HG03060 (cell line): ENCODE measurements around the gene TEX38.
"Not testable (repeated sequence)": the region's sequence is repeated elsewhere in the genome, so short reads cannot be mapped to it uniquely, and the experiment has no call there.

Source experiments
- ATAC-seq: cut with Tn5 transposase; IDR thresholded peaks from one replicate; pipeline ENCODE4 v1.9.1; 2021; ENCODE audit warnings: low read depth, moderate number of reproducible peaks; ENCODE audit not compliant: unreplicated experiment

TEX38 gene

DNA sequence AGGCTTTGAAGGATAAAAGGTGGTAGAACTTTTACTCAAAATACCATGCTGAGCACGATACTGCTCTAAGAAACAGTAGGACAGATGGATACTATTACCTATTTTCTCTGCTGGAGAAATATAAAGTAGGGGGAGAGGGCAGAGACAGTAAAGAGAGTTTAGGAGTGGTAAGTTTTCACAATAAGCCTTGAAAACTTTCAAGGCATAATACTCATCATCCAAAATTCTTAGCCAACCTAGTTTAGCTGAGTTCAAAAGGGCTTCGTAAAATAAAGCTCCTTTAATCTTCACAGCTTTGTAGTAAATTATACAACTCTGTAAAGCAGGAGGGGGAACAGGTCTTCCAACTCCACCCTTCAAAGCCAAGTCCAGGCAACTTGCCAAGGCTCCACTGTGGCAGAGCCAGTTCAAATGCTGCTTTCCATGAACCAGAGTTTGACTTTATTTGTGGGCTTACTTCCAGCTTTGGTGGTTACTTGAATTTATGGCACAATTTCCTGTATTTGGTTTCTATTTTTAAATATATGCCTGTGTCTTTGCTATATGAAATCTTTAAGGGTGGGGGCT, 15.5 kb downstream of the TEX38 start:
- no peak for ATAC-seq

DNA sequence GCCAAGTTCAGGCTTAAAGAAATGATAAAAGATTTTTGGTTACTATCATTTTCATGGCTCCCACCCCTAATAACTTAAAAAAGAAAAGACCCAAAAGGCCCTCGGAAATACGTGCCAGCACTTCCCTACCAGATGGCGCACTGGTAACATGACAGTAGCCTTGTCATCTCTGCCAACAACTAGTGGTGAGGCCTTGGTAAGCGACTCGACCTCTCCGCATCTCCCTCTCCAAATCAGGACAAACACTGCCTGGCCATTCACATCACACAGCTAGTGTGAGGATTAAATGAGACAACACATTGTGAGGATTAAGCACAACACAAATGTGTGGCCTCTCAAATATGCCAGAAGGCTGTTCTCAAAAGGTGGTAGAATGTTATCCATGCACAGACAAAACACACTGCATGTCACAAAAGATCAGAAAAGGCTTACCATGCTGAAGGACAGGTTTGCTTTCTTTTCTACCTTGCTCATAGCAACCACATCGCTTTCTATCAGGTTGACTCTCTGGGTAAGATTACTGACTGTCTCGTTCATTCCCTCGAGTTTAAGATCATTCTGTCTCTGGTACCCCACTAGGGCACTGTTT, 16.4 kb downstream of the TEX38 start:
- ATAC-seq, result no peak

DNA sequence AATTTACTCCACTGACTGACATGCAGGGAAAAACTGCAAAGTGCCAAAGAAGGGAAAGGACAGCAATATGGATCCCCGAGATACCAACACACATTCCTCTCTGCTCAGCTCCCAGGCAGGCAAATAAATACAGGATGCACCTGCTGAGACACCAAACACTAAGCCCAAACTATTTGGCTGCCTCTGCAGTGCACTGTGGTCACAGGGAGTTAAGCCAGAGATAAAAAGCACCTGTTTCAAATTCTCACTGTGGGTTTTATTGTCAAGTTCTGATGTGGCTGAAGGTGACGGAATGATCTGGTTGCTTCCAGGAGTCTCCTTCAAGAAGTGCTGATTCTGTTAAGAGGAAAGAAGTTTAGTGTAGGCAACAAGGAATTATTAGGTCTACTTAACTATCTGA, 17.7 kb downstream of the TEX38 start:
- ATAC-seq, result no peak

DNA sequence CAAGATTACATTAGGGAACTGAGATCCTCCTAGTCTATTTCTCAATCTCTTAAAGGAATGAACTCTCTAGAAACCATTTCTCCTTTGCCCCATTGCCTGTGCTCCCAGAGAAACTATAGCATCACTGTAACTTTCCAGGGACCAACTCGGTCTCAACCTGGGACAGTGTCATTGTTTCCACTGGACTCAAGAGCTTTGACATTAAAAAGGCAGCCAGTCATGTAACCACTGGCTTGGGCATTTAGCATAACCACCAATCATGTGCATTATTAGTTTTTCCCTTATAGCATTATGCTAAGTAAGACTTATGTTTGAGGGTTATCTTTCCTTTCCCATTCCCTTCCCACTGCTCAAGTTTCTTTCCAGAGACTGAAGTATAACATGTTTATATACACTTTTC, 18.2 kb downstream of the TEX38 start:
- ATAC-seq, result no peak

DNA sequence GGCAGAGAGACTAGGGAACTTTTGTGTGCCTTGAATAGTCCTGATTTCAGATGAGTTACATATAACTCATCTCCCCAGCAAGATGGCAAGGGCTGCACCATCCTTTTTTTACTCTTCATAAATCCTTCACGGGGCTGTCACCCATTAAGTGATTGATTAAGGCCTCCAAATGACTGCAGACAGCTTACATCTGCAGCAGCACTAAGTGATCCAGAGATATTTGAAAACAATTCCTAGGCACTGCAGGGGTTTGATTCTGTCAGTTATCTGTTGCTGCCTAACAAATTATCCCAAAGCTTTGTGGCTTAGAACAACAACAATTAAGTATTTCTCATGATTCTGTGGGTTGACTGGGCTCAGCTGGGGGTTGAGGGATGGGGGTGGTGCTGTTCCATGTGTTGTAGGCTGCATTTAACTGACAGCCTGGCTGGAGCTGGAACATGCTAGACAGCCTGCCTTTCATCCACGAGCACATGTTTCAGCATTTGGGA, 19.3 kb downstream of the TEX38 start:
- no peak for ATAC-seq

DNA sequence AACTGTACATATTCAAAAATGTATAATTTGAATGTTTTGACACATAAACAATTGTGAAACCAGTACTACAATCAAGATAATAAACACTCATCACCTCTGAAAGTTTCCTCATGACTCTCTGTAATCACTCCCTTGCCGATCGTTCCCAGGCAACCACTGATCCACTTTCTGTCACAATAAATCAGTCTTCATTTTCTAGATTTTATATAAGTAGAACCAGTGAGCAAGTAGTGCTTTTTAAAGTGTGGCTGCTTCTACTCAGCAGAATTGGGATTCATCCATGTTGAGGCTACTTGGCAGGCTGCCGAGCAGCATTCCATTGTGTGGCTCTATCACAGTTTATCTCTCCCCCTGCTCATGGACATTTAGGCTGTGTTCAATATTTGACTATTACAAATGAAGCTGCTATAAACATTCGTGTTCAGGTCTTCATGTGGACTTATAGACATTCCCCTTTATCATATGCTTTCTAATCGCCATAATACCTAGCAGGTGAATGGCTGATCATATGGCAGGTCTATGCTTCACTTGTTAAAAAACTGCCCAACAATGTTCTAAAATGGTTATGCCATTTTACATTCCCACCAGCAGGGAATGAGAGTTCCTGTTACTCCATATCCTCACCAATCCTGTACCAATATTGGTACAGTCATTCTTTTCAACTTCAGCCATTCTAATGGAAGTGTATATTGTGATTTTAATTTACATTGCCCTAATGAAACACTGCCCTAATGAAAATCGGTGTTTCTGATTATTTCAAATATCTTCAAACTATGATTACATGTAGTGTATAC, 20.5 kb downstream of the TEX38 start:
- ATAC-seq, result no peak

DNA sequence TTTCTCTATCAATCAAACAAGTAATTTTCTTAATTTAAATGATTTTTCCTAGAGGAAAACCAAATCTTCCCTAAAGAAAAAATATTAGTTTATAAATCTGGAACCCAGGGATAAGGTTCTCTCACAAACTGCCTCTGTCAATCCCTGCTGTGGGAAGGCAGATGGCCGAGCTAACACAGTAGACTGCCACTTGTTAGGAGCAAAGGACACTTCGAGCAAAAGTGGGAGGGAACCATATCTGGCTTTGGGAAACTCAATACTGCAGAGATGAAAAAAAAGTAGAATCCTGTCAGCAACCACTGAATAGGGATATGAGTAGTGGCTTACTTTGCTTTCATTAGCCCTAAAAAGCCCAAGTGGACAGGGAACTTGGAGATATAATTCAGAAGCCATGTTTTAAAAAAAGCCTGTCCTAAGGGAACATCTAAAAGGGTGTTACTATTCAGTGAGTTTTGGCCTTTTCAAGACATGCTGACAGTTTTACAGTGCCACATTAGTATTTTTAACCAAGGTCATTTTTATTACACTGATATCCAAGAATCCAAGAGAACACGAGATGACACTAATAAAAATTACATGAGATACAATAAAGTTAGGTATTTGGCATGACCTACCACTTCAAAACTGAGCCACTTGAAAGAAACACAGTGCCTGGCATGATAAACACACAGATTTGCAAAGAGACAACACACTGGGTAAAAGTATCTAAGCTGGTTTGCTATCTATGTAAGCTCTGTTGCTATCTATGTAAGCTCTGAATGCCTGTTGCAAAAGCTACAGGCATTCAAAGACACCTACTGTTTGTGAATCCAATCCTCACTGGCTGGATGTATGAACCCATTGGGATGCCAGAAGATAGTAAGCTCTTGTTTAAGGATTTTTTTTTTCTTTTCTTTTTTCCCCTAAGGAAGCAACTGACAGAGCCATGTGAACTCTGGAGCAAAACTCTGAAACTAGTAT, 21.4 kb downstream of the TEX38 start:
- no peak for ATAC-seq

DNA sequence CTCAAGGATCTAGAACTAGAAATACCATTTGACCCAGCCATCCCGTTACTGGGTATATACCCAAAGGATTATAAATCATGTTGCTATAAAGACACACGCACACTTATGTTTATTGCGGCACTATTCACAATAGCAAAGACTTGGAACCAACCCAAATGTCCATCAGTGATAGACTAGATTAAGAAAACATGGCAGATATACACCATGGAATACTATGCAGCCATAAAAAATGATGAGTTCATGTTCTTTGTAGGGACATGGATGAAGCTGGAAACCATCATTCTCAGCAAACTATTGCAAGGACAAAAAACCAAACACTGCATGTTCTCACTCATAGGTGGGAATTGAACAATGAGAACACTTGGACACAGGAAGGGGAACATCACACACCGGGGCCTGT, 23.0 kb downstream of the TEX38 start:
- ATAC-seq, result not testable (repeated sequence)

DNA sequence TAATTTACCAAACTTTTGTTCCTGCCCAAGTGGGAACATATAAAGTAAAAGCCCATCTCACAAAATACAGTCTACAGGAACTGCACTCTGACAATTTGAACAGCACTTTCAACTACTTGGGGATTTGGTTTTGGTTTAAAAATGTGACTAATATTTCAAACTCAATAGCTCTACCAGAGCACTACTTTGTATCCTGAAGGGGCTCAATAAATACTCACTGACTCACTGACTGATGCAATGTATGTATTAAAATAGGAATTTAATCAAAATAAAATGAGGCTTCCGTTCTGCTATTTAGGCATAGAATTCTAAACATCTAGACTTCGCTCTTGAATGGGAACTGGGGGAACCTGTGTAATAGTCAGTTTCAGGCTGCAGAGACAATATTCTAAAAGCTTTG, 25.4 kb downstream of the TEX38 start:
- ATAC-seq, result no peak

DNA sequence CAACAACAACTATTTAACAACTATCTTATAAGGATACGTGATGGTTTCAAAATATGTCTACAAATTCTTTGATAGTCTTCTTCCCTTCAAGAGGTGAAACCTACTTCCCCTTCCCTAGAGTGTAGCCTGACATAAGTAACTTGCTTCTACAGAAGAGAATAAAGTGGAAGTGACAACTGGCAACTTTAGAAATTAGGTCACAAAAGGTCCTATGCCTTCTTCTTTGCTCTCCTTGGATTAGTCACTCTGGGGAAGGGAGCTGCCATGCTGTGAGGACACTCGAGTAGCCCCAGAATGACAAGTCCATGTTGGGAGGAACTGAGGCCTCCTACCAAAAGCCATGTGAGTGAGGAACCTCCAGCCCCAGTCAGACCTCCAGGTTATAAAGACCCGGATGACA, 28.0 kb downstream of the TEX38 start:
- no peak for ATAC-seq

DNA sequence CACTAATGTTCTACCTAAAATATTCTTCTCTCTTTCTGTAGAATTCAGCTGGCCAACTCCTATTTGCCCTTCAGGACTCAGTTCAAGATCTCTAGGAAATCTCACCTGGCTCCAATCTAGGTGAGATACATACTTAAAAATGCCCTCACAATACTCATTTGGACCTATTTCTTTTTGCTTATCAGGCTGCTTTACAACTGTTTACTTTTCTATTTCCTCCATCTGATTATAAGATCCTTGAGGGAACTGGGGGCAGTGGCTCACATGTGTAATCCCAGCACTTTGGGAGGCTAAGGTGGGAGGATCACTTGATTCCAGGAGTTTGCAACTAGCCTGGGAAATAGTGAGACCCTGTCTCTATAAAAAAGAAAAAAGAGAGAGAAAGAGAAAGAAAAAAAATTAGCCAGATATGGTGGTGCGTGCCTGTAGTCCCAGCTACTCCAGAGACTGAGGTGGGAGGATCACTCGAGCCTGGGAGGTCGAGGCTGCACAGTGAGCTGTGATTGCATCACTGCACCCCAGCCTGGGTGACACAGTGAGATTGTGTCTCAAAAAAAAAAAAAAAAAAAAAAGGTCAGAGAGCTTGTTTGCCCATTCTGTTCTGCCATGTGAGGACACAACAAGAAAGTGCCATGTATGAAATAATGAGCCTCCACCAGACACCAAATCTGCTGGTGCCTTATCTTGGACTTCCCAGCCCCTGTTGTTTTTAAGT, 32.4 kb downstream of the TEX38 start:
- ATAC-seq, result no peak

DNA sequence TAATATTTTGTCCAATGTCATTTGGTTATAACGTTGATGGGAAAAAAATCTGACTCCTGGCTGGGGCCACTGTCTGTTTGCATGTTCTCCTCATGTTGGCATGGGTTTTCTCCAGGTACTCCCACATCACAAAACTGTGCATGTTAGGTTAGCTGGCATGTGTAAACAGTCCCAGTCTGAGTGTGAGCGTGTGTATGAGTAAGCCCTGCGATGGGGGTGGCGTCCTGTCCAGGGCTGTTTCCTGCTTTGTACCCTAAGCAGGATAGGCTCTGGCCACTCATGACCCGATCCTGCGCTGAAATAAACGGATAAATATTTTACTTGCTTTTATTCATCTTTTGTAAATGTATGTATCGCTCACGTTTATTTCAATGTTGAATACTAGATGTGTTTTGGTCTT, 33.8 kb downstream of the TEX38 start:
- no peak for ATAC-seq

DNA sequence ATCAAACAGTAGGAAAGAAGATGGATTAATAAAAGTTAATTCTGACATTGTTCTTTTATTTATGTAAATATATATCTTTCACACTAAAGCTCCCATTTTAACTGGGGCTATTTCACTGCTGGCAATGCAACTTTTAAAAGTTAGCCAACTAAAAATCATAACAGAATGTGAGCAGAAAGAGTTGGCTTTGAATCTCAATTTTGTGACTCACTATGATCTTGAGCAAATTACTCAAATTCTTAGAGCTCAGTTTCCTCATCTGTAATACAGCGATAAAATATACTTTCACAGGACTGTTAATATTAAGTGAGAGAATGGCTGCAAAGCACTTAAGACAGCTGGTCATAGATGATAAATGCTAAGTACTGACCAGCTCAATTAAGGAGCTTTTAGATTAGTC, 36.5 kb downstream of the TEX38 start:
- no peak for ATAC-seq

DNA sequence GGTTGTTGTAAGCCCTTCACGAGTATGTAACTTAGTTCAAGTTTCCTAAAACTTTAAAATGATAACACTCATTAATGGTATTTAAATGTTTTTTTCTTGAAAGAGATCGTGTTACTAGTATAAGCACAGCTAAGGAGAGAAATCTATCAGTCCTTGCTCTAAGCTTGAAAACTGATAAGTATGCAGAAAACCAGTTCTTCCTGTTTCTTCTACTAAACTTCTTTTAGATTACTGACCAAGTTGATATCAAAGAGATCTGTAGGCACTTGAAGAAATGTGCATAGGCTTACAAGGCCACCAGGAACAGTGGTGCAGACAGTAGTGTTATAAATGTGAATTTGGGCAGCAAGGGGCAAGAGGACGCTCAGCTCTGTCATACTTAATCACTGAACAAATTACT, 43.3 kb downstream of the TEX38 start:
- no peak for ATAC-seq

DNA sequence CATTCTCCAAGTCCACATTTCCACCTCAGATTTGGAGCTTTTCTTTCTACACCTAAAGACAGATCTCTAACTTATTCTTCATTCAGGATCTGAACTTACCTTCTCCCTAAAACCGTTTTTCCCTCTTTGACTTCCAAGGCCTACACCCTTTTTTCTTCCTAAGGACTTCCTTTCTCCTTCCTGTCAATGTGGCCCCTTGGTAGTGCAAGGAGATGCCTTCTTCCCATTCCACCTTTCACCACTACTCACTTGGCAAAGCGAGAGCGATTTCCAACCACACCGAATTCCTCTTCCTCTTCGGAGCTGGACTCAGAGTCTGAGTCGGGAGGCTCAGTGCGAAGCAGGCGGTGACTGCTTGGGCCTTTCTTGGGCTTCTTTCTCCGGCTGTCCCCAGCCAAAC, 46.0 kb downstream of the TEX38 start:
- ATAC-seq, result no peak

DNA sequence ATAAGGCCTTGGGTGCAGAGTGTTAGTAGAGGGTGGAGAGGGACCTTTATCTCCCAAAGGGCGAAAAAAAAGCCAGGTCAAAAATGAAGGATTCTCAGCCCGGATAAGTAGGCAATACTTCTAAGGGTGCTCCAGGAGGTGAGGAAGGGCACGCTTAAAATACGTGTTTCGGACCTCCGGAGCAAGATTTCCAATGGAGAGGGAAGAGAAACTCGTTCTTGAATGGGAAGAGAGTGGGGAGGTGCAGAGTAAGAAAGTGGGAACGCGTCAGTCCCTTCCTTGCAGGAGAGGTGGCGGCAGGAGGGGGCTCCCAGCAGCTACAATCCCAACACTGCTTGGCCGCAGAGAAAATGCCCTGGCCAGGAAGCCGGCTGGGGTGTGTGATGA, 46.7 kb downstream of the TEX38 start:
- ATAC-seq, result no peak

DNA sequence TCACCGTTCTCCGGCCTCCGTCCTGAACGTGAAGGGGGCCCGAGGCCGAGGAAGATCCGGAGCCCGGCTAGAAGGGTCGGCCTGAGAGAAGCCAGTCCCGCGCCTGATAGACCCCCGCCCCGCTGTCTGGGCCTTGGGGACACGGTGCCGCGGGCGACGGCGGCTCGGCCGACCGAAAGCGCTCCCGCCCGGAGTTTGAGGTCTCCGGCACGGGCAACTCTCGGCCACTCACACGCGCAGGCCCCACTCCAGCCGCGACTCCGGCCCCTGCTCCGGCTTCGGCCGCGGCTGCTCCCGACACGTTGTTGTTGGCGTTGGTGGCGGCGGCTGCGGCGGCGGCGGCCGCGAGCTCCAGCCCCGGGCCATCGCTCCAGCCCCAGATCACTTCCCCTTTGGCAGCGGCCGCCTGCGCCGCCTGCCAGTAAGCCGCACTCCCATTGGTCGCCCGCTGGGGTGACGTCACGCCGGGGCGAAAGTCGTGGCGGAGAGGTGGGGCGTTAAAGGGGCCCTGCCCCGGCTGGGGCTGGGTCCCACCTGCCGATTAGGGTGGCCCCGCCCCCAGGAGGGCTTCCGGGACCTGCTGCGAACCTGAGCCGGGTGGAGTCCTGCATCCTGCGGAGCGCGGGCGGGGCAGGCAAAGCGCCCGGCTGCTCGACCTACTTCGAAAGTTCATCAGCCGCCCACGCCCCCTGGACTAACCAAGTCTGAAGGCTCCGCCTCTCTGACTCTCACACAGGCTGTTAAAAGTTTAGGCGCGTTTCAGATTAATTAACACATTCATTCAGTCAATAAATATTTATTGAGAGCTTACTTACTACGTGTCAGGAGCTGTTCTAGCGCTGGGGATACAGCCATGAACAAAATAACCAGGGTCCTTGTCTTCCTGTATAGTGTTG, 47.3 kb downstream of the TEX38 start, which contains the start of gene EFCAB14:
TSS of gene EFCAB14 (minus strand) at position 388 of the 896 bp plus-strand sequence. CDS start 1,027 bp downstream, outside the sequence.
- peak; percentile 92 for ATAC-seq

DNA sequence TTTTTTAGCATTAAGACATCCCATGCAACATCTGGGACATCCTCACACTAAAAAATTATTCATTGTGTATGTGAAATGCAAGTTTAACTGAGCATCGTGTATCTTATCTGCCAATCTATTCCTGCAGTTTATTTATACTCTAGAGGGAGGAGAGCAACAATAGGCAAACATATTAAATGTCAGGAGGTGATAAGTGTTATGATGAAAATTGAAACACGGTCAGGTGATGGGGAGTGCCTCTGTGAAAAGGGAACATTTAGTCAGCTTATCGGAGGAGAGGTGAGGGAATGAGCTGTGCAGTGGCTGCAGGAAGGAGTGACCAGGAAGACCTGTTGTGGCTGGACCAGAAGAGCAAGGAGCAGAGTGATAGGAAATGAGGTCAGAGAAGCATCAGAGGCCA, 48.0 kb downstream of the TEX38 start:
- no peak for ATAC-seq

DNA sequence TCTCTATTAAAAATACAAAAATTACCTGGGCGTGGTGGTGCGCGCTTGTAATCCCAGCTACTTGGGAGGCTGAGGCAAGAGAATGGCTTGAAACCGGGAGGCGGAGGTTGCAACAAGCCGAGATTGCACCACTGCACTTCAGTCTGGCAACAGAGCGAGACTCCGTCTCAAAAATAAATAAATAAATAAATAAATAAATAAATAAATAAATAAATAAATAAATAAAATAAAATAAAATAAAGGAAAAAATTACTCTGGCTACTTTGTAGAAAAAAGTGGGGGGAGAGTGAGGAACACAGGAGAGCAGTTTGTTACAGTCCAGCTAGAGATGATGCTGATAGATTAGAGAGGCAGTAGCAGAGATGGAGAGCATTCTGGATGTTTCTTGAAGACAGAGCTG, 48.7 kb downstream of the TEX38 start:
- not testable (repeated sequence) for ATAC-seq
